KOPT-K1 (cell line): ENCODE results near the gene SLC26A11.

Experiments
- H3K27ac ChIP-seq: fragments of 200-600 bp; sonication (generic); 2 replicates; pipeline ENCODE4 v1.5.1; 2016; ENCODE audit warnings: antibody characterized with exemption, mild to moderate bottlenecking, low read depth, low read length; ENCODE audit not compliant: poor library complexity, severe bottlenecking
- H3K36me3 ChIP-seq: fragments of 200-600 bp; sonication (generic); 2 replicates; pipeline ENCODE4 v1.5.1; 2017; ENCODE audit warnings: antibody characterized with exemption, mild to moderate bottlenecking, low read length, moderate library complexity; ENCODE audit not compliant: insufficient read depth
- H3K9me3 ChIP-seq: fragments of 200-600 bp; sonication (generic); 2 replicates; pipeline ENCODE4 v1.5.1; 2017; ENCODE audit warnings: antibody characterized with exemption, low read length, mild to moderate bottlenecking; ENCODE audit not compliant: insufficient read depth, poor library complexity, severe bottlenecking

Gene SLC26A11

DNA sequence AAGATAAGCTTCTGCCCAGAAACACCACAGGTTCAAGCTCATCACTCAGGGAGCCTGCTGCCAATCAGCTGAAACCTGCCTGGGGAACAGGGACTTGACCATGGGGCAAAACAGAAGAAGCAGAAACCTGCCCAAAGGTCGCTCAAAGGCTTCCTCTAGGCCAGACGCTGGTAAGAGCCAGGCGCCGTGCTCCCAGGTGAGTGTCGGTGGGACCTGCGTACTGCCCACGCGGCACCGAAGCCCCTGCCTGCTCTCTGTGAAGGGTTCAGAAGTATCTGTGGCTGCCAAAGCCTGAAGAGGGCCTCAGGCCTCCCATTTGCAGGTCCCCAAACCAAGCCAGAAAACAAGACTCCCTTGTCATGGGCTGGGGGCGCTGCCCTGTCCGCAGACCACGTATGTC is 10.5 kb upstream of the SLC26A11 start:
- H3K27ac ChIP-seq: no peak overlapping the region
- H3K36me3 ChIP-seq: no peaks in the 10 kb centered on the region
- no peaks in the 10 kb centered on the region for H3K9me3 ChIP-seq

- H3K27ac ChIP-seq: no peak overlapping the region
- H3K36me3 ChIP-seq: no peaks in the 10 kb centered on the region
- H3K9me3 ChIP-seq: no peaks in the 10 kb centered on the region
Measured at GRCh38 chr17:80210348-80211108, 9.7 kb upstream of the SLC26A11 start.

DNA sequence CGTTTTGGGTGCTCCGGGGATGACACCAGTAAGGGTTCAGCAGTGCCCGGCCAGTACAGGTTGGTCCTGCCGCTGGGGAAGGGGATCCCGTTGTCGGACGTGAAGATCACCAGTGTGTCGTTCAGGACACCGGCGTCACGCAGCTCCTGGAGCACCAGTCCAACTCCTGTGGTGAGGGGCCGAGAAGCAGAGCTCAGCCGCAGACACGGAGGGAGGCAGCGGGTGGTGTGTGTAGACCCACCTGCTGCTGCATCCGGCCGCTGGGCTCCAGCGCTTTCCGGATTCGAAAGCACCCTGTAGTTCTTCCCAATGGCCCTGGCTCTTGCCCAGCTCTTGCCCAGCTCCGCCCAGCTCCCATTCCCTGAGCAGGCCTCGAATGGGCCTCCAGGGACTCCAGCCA is 8.1 kb upstream of the SLC26A11 start:
- Histone ChIP-seq H3K27ac (no peak overlapping the region), H3K36me3 (no peaks in the 10 kb centered on the region), H3K9me3 (no peaks in the 10 kb centered on the region)

DNA sequence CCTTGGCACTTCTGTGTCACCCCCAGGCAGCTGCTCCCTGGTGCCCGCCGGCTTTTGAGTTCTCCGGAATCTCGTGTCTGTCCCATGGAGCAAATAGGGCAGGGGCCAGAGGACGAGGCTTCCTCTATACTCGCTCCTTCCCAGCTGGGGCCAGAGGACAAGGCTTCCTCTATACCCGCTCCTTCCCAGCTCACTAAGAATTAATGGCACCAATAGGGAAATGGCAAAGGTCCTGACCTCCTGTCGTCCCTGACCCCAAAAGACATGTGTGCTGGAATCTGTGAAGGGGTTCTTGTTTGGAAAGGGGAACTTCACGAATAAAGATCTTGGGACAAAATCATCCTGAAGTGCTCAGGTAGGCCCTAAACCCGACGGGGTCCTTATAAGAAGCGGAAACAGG is 7.7 kb upstream of the SLC26A11 start:
- Histone ChIP-seq H3K27ac (no peak overlapping the region), H3K36me3 (no peaks in the 10 kb centered on the region), H3K9me3 (no peaks in the 10 kb centered on the region)

GRCh38 chr17:80212962-80213642 is 7.1 kb upstream of the SLC26A11 start:
- Histone ChIP-seq H3K27ac (no peak overlapping the region), H3K36me3 (no peaks in the 10 kb centered on the region), H3K9me3 (no peaks in the 10 kb centered on the region)

DNA sequence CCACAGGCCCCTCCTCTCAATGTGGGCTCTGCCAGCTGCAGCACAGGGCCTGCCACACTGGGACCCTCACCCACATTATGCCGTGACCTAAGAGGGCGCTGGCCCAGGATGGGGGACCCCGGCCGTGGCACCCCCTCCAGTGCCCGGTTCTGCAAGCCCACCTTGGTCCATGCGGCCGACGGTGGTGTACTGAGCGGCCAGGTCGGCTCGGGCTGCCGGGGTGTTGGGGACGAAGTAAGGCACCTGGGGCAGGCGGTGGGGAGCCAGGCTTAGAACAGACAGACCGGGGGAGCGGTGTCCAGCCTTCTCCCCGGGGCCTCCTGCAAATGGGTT is 6.6 kb upstream of the SLC26A11 start:
- Histone ChIP-seq H3K36me3 (no peaks in the 10 kb centered on the region), H3K27ac (no peak overlapping the region), H3K9me3 (no peaks in the 10 kb centered on the region)

- H3K9me3 ChIP-seq: no peaks in the 10 kb centered on the region
- H3K36me3 ChIP-seq: no peaks in the 10 kb centered on the region
- no peak overlapping the region for H3K27ac ChIP-seq
Measured at GRCh38 chr17:80214012-80214877, 6.0 kb upstream of the SLC26A11 start.

GRCh38 chr17:80214878-80215210 is 5.4 kb upstream of the SLC26A11 start:
- Histone ChIP-seq H3K36me3 (no peaks in the 10 kb centered on the region), H3K27ac (no peak overlapping the region), H3K9me3 (no peaks in the 10 kb centered on the region)

- Histone ChIP-seq H3K9me3 (no peaks in the 10 kb centered on the region), H3K36me3 (no peaks in the 10 kb centered on the region)
Measured at GRCh38 chr17:80216473-80217456, 3.5 kb upstream of the SLC26A11 start.

DNA sequence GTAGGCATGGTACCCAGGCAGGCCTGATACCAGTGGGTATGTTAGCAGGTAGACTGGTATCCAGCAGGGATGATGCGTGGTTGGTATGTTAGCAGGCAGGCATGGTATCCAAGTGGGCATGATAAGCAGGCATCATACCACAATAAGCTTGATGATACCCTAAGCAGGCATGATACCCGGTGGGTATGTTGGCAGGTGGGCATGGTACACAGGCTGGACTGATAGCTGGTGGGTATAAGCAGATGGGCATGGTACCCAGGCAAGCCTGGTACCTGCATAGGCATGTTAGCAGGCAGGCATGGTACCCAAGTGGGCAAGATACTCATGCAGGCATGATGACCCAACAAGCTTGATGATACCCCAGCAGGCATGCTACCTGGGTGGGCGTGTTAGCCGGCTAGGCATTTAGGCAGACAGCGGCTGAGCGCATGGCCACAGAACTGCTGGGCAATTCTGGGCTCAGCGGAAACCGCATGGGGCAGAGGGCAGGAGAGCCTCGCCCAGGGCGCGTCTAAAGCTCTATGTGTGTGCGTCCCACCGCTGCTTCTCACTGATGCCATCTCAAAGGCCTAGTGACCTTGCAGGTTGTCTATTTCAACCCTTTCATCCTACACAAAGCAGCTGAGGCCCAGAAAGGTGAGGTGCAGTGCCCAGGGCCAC is 2.4 kb upstream of the SLC26A11 start:
- no peaks in the 10 kb centered on the region for H3K9me3 ChIP-seq
- no peaks in the 10 kb centered on the region for H3K36me3 ChIP-seq
- H3K27ac ChIP-seq: no peak overlapping the region

More at GRCh38 chr17:80216473-80217456, 3.5 kb upstream of the SLC26A11 start:
- H3K27ac ChIP-seq: no peak overlapping the region

DNA sequence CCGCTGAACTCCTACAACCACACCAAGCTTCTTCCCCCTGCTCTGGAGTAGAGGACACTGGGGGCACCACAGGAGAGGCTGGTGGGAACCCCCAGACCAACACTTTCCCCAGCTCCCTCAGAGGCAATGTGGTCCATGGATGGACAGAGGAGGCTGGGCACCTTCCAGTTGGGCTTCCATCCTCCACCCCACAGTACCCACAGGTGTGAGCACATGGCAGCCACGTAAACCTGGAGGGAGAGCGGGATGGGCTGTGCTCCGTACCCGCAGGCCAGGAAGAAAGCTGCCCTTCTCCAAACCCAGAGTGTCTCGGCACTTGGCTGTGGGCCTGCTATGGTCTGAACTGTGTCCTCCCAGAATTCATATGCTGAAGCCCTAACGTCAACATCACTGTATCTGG is 1.8 kb upstream of the SLC26A11 start:
- H3K36me3 ChIP-seq: no peaks in the 10 kb centered on the region
- H3K27ac ChIP-seq: no peak overlapping the region

DNA sequence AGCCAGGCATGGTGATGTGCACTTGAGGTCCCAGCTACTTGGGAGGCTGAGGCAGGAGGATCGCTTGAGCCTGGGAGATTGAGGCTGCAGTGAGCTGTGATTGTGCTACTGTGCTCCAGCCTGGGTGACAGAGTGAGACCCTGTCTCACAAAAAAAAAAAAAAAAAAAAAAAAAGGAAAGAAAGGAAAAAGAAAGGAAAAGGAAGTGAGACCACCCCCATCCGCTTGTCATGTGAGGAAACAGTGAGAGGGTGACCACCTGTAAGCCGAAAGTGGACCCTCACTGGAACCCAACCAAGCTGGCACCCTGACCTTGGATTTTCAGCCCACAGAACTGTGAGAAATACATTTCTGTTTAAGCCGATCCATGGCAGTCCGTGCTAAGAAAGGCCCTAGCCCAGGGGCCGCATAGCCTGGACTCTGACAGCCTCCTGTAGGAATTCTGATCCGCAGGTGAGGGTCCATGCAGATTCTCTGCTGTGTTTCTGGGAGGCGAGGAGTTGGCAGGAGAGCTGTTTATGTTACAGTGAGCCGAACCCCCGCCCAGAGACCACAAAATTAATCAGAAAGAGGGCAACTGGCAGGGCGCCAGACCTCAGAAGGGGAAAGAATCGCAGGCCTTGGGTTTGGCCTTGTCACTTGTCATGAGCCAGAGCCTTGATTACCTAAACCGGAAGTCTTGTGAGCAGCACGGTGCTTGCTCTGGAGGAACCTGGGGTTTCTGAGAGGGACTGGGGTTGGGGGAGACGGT is 1.0 kb upstream of the SLC26A11 start:
- no peaks in the 10 kb centered on the region for H3K9me3 ChIP-seq
- H3K36me3 ChIP-seq: no peaks in the 10 kb centered on the region
- peak overlapping the region; percentile 5 for H3K27ac ChIP-seq

More for the DNA sequence above, 1.8 kb upstream of the SLC26A11 start:
- H3K9me3 ChIP-seq: no peaks in the 10 kb centered on the region

- Histone ChIP-seq H3K36me3 (no peaks in the 10 kb centered on the region), H3K9me3 (no peaks in the 10 kb centered on the region), H3K27ac (peak overlapping the region; percentile 5)
Measured at GRCh38 chr17:80219763-80220053, 519 bp upstream of the SLC26A11 start.
